ENCODE measurements around the gene CADM3.

- TF ChIP-seq CTCF (IDR thresholded peaks at IDR 0.05) (no peak), POLR2A (IDR thresholded peaks at IDR 0.05) (no peak)
Observed at GRCh38 chr1:159175571-159175970, 4.2 kb downstream of the CADM3 start.
